ENCODE data around the gene ARID3A. TPM values are rescaled to one million over a fixed set of nuclear protein-coding genes. Genes with fewer than 3 reads are reported as not detected.

ARID3A gene, protein sequence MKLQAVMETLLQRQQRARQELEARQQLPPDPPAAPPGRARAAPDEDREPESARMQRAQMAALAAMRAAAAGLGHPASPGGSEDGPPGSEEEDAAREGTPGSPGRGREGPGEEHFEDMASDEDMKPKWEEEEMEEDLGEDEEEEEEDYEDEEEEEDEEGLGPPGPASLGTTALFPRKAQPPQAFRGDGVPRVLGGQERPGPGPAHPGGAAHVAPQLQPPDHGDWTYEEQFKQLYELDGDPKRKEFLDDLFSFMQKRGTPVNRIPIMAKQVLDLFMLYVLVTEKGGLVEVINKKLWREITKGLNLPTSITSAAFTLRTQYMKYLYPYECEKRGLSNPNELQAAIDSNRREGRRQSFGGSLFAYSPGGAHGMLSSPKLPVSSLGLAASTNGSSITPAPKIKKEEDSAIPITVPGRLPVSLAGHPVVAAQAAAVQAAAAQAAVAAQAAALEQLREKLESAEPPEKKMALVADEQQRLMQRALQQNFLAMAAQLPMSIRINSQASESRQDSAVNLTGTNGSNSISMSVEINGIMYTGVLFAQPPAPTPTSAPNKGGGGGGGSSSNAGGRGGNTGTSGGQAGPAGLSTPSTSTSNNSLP
- 6.9 and 10.0 TPM in 2 replicates for total RNA-seq

DNA sequence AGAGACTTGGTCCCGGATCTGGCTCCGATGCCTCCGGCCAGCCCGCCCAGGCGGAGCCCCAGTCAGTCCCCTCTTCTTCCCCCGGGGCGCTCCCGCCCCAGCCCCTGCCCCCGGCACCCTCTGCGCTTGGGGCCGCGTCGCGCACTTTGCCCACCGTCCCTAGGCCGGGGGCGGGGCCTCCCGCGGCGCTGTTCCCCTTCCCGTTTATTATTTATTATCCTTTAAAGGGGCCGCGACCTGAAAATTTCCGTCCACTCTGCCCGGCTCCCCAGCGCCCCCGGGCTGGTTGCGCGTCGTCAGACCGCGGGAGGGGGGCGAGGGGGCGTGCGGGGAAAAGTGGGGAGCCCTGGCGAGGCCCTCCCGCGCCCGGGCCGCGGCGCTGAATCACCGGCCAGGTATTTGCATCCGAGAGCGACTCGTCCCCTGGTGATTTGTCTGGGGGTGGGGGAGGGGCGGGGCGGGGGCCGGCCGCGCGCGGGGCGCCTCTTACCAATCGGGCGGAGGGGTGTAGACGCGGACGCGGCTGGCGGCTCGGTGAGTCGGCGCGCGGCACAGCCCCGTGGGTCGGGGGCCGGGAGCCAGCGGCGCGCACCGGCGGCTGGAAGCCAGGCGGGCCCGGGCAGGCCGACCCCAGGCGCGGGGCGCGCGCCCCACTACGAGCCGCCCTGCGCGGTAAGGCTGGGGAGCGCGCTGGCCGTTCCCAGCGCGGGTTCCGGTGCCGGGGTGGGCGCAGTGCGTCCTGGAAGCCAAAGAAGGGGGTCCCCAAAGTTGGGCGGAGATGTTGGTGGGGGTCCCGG lies at the start of gene ARID3A:
Gene ARID3A (plus strand): TSS at position 510 of the 797 bp plus-strand sequence. CDS start 3,494 bp downstream, outside the sequence.

DNA sequence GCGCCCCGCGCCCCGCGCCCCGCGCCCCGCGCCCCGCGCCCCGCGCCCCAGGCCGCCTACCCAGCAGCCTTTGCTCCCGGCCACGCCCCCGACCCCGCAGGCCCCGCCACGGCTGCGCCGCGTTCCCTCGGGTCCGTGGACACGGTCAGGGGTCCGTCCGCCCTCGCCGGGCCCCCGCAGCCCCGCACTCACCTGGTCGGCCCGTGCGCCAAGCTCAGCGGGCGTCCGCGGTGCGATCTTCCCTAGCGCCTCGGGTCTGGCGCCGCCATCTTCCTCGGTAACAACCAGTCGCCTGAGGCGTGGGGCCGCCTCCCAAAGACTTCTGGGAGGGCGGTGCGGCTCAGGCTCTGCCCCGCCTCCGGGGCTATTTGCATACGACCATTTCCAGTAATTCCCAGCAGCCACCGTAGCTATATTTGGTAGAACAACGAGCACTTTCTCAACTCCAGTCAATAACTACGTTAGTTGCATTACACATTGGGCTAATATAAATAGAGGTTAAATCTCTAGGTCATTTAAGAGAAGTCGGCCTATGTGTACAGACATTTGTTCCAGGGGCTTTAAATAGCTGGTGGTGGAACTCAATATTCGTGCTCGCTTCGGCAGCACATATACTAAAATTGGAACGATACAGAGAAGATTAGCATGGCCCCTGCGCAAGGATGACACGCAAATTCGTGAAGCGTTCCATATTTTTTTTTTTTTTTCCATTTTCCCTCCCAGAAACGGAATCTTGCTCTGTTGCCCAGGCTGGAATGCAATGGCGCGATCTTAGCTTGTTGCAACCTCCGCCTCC lies 32.7 kb upstream of the ARID3A start, which contains the start of the genes MED16 and RNU6-9:
Gene MED16 (minus strand): TSS at position 294 of the 796 bp plus-strand sequence. CDS start 2,056 bp downstream, outside the sequence.
Gene RNU6-9 (plus strand): TSS at position 591 of the 796 bp plus-strand sequence.

DNA sequence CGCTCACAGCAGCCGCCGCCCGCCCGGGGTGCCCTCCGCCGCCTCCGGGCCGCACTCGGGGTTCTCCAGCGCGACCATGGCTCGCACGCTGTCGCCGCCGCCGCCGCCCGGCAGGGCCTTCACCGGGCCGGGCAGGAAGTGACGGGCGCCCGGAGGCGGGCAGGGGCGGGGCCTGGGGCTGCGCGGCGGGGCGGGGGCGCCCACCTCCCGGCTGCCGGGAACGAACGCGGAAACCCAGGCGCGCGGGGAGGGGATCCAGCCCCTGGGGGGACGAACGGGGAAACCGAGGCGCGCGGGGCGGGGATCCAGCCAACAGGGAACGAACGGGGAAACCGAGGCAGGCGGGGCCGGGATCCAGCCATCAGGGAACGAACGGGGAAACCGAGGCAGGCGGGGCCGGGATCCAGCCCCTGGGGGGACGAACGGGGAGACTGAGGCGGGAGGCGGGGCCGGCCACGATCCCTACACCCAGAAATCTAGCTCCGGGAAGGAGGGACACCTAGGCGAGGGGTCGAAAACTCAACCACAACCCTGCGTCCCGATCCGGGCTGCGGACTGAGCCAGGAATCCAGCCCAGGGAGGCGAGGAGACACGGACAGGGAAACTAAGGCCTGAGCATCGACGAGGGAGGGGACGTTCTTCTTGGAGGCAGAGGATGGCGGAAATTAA lies 12.6 kb upstream of the ARID3A start, which contains the start of gene R3HDM4:
Gene R3HDM4 (minus strand): TSS at position 140 of the 669 bp plus-strand sequence. CDS start 62 bp downstream, at position 78.

DNA sequence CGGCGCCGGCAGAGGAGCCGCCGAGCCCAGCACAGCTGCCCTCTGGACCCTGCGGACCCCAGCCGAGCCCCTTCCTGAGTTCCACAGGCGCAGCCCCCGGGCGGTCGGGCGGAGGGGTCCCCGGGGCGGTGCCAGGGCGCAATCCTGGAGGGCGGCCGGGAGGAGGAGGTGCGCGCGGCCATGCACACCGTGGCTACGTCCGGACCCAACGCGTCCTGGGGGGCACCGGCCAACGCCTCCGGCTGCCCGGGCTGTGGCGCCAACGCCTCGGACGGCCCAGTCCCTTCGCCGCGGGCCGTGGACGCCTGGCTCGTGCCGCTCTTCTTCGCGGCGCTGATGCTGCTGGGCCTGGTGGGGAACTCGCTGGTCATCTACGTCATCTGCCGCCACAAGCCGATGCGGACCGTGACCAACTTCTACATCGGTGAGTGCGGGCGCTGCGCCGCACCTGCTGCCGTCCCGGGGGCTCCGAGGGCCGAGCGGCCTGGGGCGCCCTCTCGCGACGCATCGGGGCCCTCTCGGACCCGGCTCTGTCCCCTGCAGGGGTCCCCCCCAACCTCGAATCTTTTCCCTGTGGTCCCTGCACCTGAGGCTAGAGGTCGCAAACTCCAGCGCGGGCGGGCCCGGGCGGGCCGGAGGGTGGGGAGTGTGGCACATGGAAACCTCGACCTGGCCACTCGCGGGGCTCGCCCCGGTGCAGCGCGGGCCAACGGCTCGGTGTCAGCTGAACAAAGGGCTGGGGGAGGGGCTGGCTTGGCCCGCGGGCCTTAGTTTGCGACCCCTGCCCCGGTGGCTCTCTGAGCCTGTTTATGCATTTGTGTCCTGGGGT lies 8.3 kb upstream of the ARID3A start, which contains the start of gene KISS1R:
Gene KISS1R (plus strand): TSS at position 11 of the 829 bp plus-strand sequence. CDS start 170 bp downstream, at position 181.

DNA sequence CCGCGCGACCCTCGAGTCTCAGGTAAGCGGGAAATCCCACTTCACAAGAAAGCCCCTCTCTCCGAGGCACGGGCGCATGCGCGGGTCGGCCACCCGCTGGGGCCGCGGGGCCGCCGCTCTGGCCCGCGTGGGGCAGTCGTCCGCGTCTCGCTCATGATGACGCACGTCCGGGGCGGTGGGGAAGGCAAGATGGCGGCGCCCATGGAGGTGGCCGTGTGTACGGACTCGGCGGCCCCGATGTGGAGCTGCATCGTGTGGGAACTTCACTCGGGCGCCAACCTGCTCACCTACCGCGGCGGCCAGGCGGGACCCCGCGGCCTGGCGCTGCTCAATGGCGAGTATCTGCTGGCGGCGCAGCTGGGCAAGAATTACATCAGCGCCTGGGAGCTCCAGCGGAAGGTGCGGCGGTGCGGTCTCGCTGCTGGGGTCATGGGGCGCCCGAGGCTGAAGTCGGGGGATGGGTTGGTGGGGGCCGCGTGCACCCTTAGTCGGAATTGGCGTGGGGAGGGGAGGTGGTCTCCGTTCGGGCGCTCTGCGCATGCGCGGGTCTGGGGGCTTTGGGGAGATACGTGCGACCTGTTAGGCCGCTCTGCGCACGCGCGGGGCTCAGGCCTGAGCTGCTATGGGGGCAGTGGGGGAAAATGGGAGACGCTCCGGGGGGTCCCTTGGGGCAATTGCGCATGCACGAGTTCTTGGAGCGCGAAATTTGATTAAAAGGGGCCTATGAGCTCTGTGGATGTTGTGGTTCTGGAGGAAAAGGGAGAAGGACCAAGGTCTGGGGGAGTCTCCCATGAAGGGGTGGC lies 58.5 kb downstream of the ARID3A start, which contains the start of gene WDR18:
Gene WDR18 (plus strand): TSS at position 181 of the 803 bp plus-strand sequence. CDS start 9 bp downstream, at position 190.

DNA sequence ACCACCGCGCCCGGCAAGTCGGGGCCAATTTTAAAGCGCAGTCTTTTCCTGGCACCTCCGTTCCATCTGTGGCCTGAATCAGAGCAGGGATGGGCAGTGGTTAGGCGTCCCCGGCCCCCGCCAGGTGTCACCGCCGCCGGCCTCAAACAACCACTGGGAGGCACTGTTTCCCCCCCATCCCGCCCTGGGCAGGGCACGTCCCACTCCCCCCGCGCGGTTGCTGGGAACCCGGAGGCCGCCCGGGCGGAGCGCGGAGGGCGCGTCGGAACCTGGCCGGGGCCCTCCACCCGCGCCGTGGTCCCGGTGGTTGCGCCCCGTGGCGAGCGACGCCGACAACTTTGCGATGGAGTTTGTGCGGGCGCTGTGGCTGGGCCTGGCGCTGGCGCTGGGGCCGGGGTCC lies 74.3 kb downstream of the ARID3A start, which contains the start of gene GRIN3B:
Gene GRIN3B (plus strand): TSS at position 325 of the 400 bp plus-strand sequence. CDS start 19 bp downstream, at position 344.

DNA sequence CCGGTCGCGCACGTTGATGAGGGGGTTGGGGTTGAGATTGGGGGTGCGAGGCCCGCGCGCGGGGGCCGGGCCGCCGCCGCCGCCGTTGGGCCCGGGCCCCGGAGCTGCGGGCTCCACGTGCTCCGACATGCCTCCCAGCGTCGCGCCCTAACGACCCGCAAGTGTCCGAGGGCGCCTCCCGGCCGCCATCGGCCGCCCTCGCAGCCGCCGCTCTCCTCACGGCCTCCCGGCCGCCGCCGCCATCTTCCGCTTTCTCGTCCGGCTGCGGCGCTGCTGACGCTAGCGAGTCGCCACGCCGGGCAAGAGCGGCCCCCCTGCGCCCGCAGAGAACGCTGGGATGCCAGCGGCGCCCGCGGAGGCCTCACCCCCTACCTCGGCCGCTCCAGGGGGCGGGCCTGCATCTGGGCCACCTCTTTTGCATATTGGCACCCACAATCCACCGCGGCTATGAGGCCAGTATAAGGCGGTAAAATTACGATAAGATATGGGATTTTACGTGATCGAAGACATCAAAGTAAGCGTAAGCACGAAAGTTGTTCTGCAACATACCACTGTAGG lies 95.1 kb downstream of the ARID3A start, which contains the start of gene TMEM259:
Gene TMEM259 (minus strand): TSS at position 256 of the 558 bp plus-strand sequence. CDS start 127 bp downstream, at position 129.

Small RNA genes lying within 50 kb of the gene (small RNA-seq; reads per million reads assigned to genes)
- gene RNU6-2: 8.7 reads per million, percentile 90 among the genes with 10 or more reads in this experiment
- gene RNU6-9: 7.8 reads per million, percentile 89 among the genes with 10 or more reads in this experiment

Other genes with a start within 250 kb of the ARID3A start
- 9.3 and 21.8 TPM in 2 replicates for gene FSTL3, start 249.6 kb upstream of the ARID3A start, total RNA-seq
- not detected in 2 replicates for gene PRSS57, start 230.6 kb upstream of the ARID3A start, total RNA-seq
- gene PALM, start 217.1 kb upstream of the ARID3A start, total RNA-seq: 6.5 and 9.8 TPM in 2 replicates
- gene MISP, start 174.9 kb upstream of the ARID3A start, total RNA-seq: 0.13 TPM in 1 of 2 replicates, not detected in the other
- 200 and 249 TPM in 2 replicates for gene PTBP1, start 128.6 kb upstream of the ARID3A start, total RNA-seq
- 0.07 and 0.40 TPM in 2 replicates for gene PLPPR3, start 104.1 kb upstream of the ARID3A start, total RNA-seq
- not detected in 2 replicates for gene AZU1, start 98.2 kb upstream of the ARID3A start, total RNA-seq
- not detected in 2 replicates for gene PRTN3, start 85.0 kb upstream of the ARID3A start, total RNA-seq
- gene ELANE, start 73.7 kb upstream of the ARID3A start, total RNA-seq: not detected in 2 replicates
- gene CFD, start 66.4 kb upstream of the ARID3A start, total RNA-seq: 1.1 and 2.3 TPM in 2 replicates
- gene MED16, start 32.8 kb upstream of the ARID3A start, total RNA-seq: 25.5 and 29.4 TPM in 2 replicates
- gene RNU6-9, start 32.6 kb upstream of the ARID3A start, total RNA-seq: not detected in 2 replicates
- gene R3HDM4, start 12.8 kb upstream of the ARID3A start, total RNA-seq: 20.1 and 26.1 TPM in 2 replicates
- gene KISS1R, start 8.7 kb upstream of the ARID3A start, total RNA-seq: not detected in 2 replicates
- gene WDR18, start 58.3 kb downstream of the ARID3A start, total RNA-seq: 47.2 and 65.5 TPM in 2 replicates
- 0.43 and 0.80 TPM in 2 replicates for gene GRIN3B, start 74.4 kb downstream of the ARID3A start, total RNA-seq
- gene TMEM259, start 95.1 kb downstream of the ARID3A start, total RNA-seq: 61.7 and 66.5 TPM in 2 replicates
- not detected in 2 replicates for gene RNU6-2, start 95.5 kb downstream of the ARID3A start, total RNA-seq
- gene CNN2, start 100.6 kb downstream of the ARID3A start, total RNA-seq: 140 and 181 TPM in 2 replicates
- gene ABCA7, start 114.1 kb downstream of the ARID3A start, total RNA-seq: 4.1 and 6.2 TPM in 2 replicates
- 6.8 and 12.9 TPM in 2 replicates for gene ARHGAP45, start 141.1 kb downstream of the ARID3A start, total RNA-seq
- 82.4 and 139 TPM in 2 replicates for gene POLR2E, start 169.3 kb downstream of the ARID3A start, total RNA-seq
- 226 and 365 TPM in 2 replicates for gene GPX4, start 178.0 kb downstream of the ARID3A start, total RNA-seq
- 26.5 and 37.5 TPM in 2 replicates for gene SBNO2, start 248.2 kb downstream of the ARID3A start, total RNA-seq

All from thoracic aorta endothelial cell (primary cell).